HG03558 (cell line): Measurements from ENCODE around the gene EMP2.

Source experiments
- ATAC-seq: cut with Tn5 transposase; IDR thresholded peaks from one replicate; pipeline ENCODE4 v1.9.1; 2021; ENCODE audit warnings: moderate number of reproducible peaks; ENCODE audit not compliant: unreplicated experiment; ENCODE audit errors: extremely low read depth

Gene EMP2

DNA sequence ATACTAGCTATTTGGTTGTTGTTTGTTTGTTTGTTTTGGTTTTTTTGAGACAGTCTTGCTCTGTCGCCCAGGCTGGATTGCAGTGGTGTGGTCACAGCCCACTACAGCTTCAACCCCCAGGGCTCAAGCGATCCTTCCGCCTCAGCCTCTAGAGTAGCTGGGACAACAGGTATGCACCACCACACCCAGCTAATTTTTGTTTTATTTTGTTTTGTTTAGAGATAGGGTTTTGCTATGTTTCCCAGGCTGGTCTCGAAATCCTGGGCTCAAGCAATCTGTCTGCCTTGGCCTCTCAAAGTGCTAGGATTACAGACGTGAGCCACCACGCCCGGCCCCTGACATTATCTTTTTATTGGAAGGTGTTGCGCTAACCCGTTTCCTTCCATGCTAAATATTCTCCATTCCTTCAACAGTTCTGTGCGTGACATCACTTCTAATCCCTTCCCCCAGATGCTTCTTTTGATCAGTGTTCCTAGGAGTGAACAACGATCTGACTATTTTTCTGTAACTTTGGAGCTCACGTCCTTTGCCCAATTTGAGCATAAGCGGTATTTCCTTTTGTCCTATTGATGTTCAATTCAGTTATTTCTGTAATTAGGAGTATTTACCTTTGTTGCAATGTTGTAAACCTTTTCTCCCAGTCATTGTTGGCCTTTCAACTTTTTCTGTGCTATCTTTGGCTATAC lies 30.2 kb upstream of the EMP2 start:
- ATAC-seq: no peak

DNA sequence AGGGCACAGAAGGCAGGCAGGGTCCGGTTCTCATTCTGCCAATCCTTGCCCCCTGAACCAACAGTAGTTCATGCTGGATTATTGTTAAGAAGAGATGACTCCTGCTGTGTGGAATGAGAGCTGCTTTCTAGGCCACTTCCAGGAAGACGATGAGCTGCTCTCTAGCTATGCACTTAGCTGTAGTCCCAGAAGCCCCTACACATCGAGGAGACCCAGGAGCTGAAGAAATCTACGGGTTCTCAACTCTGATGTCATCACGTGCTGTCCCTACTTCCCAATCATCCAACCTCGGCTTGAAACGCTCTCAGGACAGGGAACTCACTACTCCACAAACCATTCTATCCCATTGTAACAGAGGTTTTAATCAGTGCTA lies 29.0 kb upstream of the EMP2 start:
- ATAC-seq: no peak

DNA sequence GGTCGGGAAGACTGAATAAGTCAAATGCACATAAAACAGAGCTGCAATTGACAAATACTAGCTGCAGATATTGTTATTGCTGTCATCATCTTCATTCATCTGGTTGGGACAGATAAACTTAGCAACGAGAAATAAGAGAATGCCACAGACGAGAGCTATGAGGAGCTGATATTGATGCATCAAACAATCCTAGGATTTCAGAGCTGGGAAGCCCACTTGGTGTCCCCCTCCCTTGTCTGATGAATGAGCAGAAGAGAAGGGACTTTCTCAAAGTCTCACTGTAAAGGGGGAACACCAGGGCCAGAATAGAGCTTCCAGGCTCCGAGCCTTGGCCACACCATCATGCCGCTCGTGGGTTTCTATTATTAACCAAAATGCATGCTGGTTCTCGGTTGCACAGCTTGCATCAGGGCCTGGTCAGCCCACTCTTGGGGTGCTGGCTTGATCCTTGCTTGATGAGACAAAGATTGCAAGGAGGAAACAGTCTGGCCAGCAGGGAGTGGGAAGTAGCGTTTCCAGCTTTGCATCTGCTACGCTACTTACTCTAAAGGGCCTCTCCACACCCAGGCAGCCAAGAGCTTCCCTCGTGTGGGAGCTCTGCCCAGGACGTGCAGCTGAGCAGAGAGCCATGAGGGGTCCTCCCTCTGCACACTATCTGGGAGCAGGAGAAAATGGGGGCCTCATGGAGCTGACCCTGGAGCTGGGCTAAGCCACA lies 28.4 kb upstream of the EMP2 start:
- ATAC-seq: no peak

DNA sequence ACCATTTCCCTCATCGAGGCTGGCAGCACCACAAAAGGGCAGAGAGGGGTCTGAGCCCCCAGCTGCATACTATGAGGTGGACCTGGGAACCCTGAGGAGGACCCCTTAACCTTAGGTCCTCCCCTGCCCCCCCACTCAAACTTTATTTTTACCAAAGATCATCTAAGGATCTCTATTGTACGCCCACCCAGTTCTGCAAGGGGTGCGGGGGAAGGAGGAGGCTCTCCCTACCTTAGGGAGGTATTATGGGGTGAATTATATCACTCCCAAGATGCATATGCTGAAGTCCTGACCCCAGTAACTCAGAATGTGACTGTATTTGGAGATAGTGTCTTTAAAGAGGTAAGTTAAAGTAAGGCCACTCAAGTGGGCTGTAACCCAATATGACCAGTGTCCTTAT lies 26.8 kb upstream of the EMP2 start:
- ATAC-seq: no peak

DNA sequence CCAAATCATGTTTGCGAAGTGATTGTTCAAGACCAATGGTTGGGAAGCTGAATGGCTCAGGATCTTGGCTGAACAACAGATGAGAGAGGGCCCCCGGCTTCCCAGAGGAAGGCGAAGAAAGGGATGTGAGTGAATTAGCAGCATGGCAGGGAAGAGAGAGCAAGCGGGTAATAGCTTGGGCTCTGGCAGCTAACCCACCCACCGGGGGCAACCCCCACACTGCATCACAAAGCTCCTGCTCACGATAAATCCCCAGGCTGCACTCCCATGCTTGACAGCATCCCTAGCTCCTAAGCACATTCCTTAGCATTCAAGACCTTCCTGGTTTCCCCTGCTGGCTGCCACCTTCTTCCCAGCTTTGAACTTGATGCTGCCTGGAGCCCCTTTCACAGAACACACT lies 26.2 kb upstream of the EMP2 start:
- ATAC-seq: no peak

DNA sequence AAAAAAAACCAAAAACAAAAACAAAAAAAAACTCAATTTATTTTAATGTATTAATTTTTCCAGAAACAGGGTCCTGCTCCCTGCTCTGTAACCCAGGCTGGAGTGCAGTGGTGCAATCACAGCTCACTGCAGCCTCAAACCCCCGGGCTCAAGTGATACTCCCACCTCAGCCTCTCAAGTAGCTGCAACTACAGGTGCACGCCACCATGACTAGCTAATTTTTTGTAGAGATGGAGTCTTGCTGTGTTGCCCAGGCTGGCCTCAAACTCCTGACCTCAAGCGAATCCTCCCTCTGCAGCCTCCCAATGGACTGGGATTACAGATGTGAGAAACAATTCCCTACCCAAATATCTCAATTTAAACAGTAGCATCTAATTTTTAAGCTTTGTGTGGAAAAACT lies 25.2 kb upstream of the EMP2 start:
- ATAC-seq: no peak

DNA sequence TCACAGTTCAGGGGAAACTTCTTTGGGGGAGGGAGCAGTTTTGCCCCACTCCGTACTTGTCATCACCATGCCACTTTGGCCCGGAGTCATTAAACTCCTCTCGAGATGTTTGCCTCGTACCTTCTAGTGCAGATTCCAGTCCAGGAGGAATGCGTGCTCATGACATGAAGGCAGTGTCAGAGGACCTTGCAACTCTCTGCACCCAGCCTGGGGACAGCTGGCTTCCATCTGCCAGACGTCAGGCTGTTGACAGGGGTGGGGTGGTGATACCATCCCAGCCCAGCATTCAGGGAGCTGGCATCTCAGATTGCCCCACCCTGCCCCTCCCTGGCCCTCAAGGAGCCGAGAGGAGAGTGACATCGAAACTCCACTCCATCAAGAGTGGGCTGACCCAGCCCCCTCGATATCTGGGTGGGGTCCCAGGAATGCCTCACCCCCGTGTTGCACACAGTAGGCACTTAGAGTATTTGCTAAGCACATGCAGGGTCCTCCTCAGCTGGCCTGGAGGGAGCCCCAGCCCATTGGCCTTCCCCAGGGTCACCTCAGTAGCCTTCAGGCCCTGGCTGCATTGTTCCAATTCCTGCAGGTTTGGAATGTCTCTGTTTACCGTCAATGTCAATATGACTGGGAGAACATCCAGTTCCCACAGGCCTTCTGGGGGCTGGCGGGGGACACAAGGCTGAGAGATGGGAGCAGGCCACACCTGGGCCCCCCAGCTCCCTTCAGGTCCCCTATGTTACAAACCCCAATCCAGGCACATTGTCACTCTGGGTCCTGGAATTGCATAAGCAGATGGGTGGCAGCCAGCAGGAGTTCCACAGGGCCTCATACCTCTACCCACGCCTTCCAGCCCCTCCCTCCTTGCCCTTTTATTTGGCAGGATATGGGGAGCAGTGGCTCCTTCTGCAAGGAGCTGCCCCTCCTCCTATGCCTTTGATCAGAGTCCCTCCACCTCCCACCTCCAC lies 21.3 kb upstream of the EMP2 start:
- ATAC-seq: no peak

DNA sequence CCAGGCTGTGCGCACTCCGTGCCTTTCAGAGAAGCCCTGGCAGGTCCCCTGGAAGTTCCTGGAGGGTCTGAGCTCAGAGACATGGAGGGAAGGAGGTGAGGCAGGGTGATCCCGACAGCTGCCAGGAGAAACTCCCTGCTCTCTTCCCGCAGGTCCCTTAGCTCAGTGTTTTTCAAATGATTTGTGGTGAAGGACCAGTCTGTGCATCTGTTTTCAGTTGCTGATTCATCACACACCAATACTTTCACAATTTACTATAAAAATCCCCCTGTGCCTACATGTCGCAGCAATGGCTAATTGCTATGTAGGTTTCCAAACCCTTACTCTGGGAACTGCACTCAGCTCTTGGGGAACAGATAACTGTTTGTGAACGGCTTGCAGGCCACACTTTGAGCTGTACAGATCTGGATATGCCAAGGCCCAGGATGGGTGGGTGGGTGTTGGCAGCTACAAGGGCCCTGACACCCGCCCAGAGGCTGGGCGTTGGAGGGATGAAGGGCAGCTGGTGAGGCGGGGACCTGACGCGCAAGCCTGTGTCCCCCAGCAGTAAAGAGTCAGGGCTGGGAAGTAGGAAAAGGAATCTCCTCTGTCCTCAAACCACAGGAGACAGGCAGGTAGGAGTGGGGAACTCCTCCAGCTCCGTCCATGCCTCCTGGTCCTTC lies 20.5 kb upstream of the EMP2 start:
- no peak for ATAC-seq

DNA sequence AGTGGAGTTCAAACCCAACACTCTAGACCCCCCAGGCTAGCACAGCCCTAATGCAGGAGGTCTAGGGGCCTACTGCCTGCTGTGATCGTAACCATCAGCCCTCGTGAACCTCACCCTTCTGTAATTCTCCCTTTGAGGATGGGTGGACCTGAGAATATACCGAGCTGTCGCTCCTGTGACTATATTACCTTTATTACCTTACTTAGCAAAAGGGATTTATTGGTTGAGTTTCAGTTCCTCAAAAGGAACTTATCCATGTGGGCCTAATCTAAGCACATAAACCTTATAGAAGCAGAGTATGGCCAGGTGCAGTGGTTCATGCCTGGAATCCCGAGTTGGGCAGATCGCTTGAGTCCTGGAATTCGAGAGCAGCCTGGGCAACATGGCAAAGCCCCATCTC lies 19.2 kb upstream of the EMP2 start:
- ATAC-seq: no peak

DNA sequence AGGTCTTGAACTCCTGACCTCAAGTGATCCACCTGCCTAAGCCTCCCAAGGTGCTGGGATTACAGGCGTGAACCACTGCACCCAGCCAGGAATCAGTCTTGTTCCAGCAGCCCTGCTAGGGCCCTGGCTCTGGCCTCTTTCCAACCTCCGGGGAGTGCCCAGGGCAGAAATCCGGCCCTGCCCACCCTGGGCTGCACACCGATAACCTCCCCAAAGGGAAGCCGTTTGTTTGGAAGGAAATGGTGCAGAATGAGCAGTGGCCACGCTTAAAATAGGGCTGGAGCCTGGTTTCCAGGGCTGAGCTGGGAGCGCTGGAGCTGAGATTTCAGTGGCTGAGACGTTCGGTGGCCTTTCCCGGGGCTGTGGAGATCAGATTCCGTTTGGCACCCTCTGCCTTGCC lies 17.8 kb upstream of the EMP2 start:
- ATAC-seq: no peak

DNA sequence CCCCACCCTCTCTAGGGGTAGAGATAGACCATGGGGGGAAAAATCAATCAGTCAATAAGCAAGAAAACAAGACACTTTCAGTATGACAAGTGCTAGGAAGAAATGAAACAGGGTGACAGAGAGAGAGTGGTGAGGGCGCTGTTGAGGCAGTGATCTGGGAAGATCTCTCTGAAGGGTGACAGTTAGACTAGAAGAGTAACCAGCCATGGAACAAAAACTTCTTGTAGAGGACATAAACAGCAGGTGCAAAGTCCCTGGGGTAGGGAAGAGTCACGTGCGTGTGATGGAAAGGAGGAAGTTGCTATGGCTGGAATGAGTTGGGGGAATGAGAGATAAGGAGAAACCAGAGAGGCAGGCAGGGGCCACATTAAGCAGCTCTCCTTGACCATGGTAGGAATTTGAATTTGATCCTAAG lies 16.8 kb upstream of the EMP2 start:
- ATAC-seq: no peak

DNA sequence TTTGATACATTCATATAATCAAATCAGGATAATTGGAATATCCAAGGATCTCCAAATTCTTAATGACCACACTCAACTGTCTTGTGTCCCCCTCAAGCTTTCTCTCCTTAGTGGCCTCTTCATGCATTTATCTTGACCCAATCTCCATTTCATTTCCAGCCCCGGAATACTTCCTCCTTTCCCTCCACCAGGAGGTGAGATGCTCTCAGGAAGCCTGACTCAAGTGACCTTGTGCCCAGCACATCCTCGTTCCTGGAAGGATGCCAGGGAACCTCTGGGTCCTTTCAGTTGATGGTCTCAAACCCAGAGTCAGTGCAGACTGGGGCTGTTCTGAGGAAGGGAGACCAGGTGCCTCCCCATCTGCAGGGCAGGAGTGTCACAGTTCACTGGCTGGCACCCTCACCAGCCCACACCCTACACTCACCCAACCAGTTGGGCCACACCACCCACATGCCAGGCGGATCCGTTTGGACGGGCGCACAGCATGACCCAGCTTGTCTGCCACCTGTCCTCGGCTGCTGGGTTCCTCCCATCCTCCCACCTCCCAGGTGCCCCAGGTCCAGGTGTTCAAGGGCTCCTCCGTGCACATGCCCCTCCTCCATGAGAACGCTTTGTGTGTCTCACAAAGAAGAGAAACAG lies 14.0 kb upstream of the EMP2 start:
- ATAC-seq: no peak

DNA sequence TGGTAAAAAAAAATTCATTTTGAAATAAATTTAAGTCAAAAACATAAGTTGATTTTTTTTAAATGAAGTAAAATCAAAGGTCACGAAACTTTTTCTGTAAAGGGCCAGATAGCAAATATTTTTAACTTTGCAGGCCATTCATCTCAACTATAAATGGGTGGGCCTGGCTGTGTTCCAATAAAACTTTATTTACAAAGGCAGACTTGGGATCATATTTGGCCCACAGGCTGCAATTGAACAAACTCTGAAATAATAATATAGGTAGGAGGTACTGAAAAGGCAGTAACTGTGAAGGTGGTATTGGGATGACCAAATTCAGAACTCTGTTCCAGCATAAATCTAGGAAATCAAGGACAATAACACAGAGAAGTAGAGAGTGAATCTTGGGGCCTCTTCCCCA lies 12.2 kb upstream of the EMP2 start:
- ATAC-seq: no peak

DNA sequence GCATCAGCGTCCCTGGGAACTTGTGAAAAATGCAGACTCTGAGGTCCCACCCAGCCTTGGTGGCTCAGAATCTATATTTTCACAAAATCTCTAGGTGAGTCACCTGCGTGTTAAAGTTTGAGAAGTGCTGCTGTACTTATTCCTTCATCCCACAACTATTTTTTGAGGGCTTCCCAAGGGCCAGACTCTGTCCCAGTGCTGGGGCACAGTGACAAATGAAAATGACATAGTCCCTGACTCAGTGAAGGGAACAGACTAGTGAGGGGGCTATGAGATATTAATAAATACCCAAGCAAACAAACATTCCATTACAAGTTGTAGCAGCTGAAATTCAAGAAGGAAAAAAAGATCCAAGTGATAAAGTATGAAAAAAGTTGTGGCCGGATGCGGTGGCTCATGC lies 9.9 kb upstream of the EMP2 start:
- ATAC-seq: no peak

DNA sequence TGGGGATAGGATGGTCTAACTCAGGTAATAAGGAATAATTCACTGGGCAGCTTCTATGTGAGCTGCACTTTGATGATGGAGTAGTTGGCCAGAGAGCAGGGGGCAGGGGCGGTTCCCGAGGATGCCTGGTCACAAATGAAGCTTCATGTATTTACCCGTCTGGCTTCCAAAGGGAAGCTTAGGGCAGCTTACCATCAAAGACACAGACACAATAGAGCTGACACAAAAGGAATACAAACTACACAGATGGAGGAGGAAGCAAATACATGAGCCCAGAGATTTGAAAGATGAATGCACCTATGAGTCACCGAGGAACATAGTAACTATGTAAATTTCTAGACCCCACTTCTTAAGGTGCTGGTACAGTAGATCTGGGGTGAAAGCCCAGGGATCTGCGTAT lies 8.7 kb upstream of the EMP2 start:
- ATAC-seq: no peak

DNA sequence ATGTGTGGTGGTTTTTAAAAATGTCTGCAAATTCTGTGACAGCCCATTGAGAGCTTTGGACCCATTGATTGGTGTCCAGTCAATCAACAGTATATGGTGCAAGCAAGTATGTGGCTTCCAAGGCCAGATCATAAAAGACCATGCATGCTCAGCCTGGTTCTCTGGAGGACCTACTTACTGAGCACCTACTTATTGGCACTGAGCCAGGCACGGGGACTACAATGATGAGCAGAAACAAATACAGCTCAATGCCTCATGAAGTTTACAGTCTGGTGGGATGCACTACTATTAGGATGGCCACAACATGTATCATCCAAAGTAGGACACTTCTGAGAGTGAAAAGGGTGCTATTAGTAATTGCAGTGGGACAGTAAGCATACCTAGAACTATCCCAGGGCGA lies 7.2 kb upstream of the EMP2 start:
- ATAC-seq: no peak

DNA sequence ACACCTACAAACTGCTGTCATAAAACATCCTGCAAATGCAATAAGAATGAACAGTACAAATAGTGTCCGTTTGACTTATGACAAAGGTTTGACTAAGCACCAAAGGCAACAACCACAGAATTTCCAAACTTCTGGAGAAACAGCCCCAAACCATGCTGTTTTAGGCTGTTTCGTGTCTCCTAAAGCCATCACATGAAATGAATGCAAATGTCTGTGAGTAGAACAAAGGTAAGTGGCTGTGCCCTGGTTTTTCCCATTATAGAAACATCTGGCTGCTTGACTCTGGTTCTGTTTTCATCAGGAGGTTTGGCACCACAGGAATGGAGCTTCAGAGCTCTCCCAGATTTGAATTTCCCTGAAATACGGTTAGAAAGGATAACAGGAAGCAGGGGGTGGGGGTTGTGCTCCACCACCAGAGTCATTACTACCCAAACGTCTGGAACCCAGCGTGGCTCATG lies 4.6 kb upstream of the EMP2 start:
- no peak for ATAC-seq

DNA sequence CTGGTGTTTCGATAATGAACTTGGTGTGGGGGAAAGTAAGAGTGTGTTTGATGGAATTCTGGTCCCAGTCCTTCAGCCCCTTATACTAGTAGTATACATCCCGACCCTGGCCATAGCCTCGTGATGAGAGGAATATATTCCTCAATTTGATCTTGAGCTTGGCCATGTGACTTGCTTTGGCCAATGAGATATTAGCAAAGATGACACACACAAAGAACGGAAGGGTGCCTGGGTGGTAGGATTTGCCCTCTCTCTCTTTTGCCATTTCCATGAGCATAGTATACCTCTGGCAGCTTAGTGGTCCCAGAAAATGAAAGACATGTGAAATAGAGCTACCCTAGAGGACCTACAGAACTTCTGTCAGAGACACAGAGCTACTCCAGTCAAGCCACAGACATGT lies 2.9 kb upstream of the EMP2 start:
- ATAC-seq: no peak

DNA sequence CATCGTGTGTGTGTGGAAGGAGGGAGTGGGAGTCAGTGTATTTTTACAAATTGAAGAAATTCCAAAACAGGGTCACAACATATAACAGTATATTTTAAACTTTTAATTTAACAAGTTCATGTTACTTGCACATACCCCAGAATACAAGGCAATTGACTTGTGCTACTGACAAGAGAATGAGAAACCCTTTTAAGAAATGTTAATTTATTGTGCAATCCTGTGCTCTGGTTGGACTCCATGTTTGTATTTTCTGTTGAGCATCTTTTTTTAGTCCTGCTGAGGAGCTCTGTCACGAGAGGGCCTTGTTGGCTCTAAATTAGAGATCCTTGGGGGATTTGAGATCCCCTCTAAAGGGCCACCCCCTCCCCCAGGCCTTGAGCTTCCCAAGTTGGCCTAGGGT lies 1.1 kb upstream of the EMP2 start:
- no peak for ATAC-seq

DNA sequence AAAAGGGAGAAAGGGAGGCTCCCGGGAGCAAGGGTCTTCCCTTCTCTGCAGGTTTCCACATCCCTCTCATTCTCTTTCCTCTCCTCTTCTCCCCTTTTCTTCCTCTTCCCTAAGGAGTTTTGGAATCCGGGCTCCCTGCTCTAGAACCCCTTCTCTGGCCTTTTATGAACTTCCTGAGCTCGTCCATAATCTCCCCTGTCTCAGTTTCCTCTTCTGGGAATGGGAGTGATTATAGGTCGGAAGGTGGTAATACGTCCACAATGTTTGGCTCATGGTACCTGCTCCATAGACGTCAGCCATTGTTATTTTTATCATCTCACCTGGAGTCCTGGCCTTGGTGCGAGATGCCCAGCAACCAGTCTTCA lies 467 bp upstream of the EMP2 start:
- no peak for ATAC-seq
